Inflammatory macrophage treated with lipopolysaccharide for 4 hours (primary cell): ENCODE results near the gene ZMYND8.
"Not testable (repeated sequence)": the region's sequence is repeated elsewhere in the genome, so short reads cannot be mapped to it uniquely, and the experiment has no call there.

ENCODE experiments used
- DNase-seq: peaks from one replicate; pipeline ENCODE4 v3.0.0-alpha.2; 2020

ZMYND8 gene

GRCh38 chr20:47196091-47197081 lies 160.1 kb downstream of the ZMYND8 start:
- DNase-seq, result peak; percentile 56

- DNase-seq, result no peak
These were observed 160.9 kb downstream of the ZMYND8 start for GRCh38 chr20:47195573-47195972.

- no peak for DNase-seq
These were observed 164.5 kb downstream of the ZMYND8 start for GRCh38 chr20:47191956-47192355.

GRCh38 chr20:47191074-47191673 lies 165.3 kb downstream of the ZMYND8 start:
- no peak for DNase-seq

- no peak for DNase-seq
These were observed 167.4 kb downstream of the ZMYND8 start for GRCh38 chr20:47189060-47189459.

GRCh38 chr20:47188540-47188939 lies 168.0 kb downstream of the ZMYND8 start:
- DNase-seq, result no peak

- DNase-seq, result no peak
These were observed 168.9 kb downstream of the ZMYND8 start for GRCh38 chr20:47187450-47188195.

- no peak for DNase-seq
These were observed 173.1 kb downstream of the ZMYND8 start for GRCh38 chr20:47183367-47183766.

- peak; percentile 81 for DNase-seq
These were observed 175.2 kb downstream of the ZMYND8 start for GRCh38 chr20:47181056-47181862.

- DNase-seq, result no peak
These were observed 177.2 kb downstream of the ZMYND8 start for GRCh38 chr20:47179267-47179666.

- no peak for DNase-seq
These were observed 177.6 kb downstream of the ZMYND8 start for GRCh38 chr20:47178851-47179250.

GRCh38 chr20:47178277-47178676 lies 178.2 kb downstream of the ZMYND8 start:
- no peak for DNase-seq

GRCh38 chr20:47176217-47176616 lies 180.3 kb downstream of the ZMYND8 start:
- not testable (repeated sequence) for DNase-seq

GRCh38 chr20:47175493-47175892 lies 181.0 kb downstream of the ZMYND8 start:
- DNase-seq, result no peak

GRCh38 chr20:47174456-47175243 lies 181.8 kb downstream of the ZMYND8 start:
- DNase-seq, result no peak

- DNase-seq, result no peak
These were observed 182.8 kb downstream of the ZMYND8 start for GRCh38 chr20:47173596-47174216.

- no peak for DNase-seq
These were observed 183.9 kb downstream of the ZMYND8 start for GRCh38 chr20:47172579-47172978.

GRCh38 chr20:47167846-47168245 lies 188.7 kb downstream of the ZMYND8 start:
- no peak for DNase-seq

GRCh38 chr20:47165376-47165865 lies 191.1 kb downstream of the ZMYND8 start:
- no peak for DNase-seq

GRCh38 chr20:47164140-47164539 lies 192.4 kb downstream of the ZMYND8 start:
- no peak for DNase-seq

- no peak for DNase-seq
These were observed 195.1 kb downstream of the ZMYND8 start for GRCh38 chr20:47161411-47161810.
